Neural crest cell (in vitro differentiated cells): ENCODE measurements around the gene TMEM225B. TPM values are rescaled to one million over a fixed set of nuclear protein-coding genes. Genes with fewer than 3 reads are reported as not detected.
A peak's percentile ranks its signal among the peaks of the same experiment; 100 is the strongest.
"Not testable (repeated sequence)": the region's sequence is repeated elsewhere in the genome, so short reads cannot be mapped to it uniquely, and the experiment has no call there.

Experiments used
- DNase-seq: peaks from one replicate; pipeline ENCODE4 v3.0.0; 2021; ENCODE audit warnings: low read depth, mixed read lengths, low spot score
- H3K27ac Mint-ChIP-seq: one replicate; pipeline ENCODE4 v1.8.0; 2021; ENCODE audit warnings: mild to moderate bottlenecking, mixed read lengths; ENCODE audit not compliant: unreplicated experiment
- H3K27me3 Mint-ChIP-seq: 2 replicates; pipeline ENCODE4 v1.8.0; 2021; ENCODE audit warnings: low read depth, mild to moderate bottlenecking, mixed read lengths
- H3K36me3 Mint-ChIP-seq: 2 replicates; pipeline ENCODE4 v1.8.0; 2021; ENCODE audit warnings: low read depth, mild to moderate bottlenecking, mixed read lengths
- H3K4me1 Mint-ChIP-seq: 2 replicates; pipeline ENCODE4 v1.8.0; 2021; ENCODE audit warnings: mixed read lengths
- H3K4me3 Mint-ChIP-seq: one replicate; pipeline ENCODE4 v1.8.0; 2021; ENCODE audit warnings: mild to moderate bottlenecking, mixed read lengths
- H3K9me3 Mint-ChIP-seq: 2 replicates; pipeline ENCODE4 v1.8.0; 2021; ENCODE audit warnings: mixed read lengths
- CTCF ChIP-seq: fragments of 200-600 bp; sonication (generic); conservative IDR thresholded peaks from 2 replicates; pipeline ENCODE4 v1.5.0; 2021; ENCODE audit warnings: antibody characterized with exemption, mild to moderate bottlenecking
- long read RNA-seq: library from polyadenylated mRNA; unstranded; transcript quantifications from one replicate; pipeline ENCODE4 v2.0.0, GENCODE V29; 2020
- total RNA-seq: library from RNA; stranded (reverse); gene quantifications from 2 replicates; pipeline ENCODE4 v1.2.1, GENCODE V29; 2021

Gene TMEM225B
- total RNA-seq, result 0.91 and 1.8 TPM in 2 replicates
- long read RNA-seq, result 0 reads

GRCh38 chr7:99597762-99598501 is at the start of gene TMEM225B:
Gene TMEM225B (plus strand): TSS chr7:99598267. CDS start chr7:99604389, 6,122 bp downstream.
- no peaks in the 10 kb centered on the region for H3K36me3 Mint-ChIP-seq
- TF ChIP-seq CTCF, result no peak
- no peaks in the 10 kb centered on the region for H3K9me3 Mint-ChIP-seq
- no peak within 1 kb of the TSS for H3K4me3 Mint-ChIP-seq
- no peaks in the 10 kb centered on the region for H3K4me1 Mint-ChIP-seq
- H3K27ac Mint-ChIP-seq, result no peak within 1 kb of the TSS
- no peak for DNase-seq
- H3K27me3 Mint-ChIP-seq, result no peaks in the 10 kb centered on the region

GRCh38 chr7:99549545-99549944 is 48.5 kb upstream of the TMEM225B start:
- peaks cover 36% of the 10 kb centered on the region for H3K36me3 Mint-ChIP-seq
- H3K4me1 Mint-ChIP-seq, result peaks cover 22% of the 10 kb centered on the region
- H3K27me3 Mint-ChIP-seq, DNase-seq, H3K27ac Mint-ChIP-seq, H3K9me3 Mint-ChIP-seq: not testable (repeated sequence)
- peak overlapping the region; percentile 71 for H3K4me3 Mint-ChIP-seq

- H3K4me3 Mint-ChIP-seq, result peak overlapping the region; percentile 93
- no peak for DNase-seq
- H3K27me3 Mint-ChIP-seq, result no peaks in the 10 kb centered on the region
- peaks cover 22% of the 10 kb centered on the region for H3K4me1 Mint-ChIP-seq
- peak overlapping the region; percentile 93 for H3K27ac Mint-ChIP-seq
- H3K9me3 Mint-ChIP-seq, result peaks cover 4% of the 10 kb centered on the region
- TF ChIP-seq CTCF, result no peak
- peaks cover 33% of the 10 kb centered on the region for H3K36me3 Mint-ChIP-seq
These were observed 46.7 kb upstream of the TMEM225B start for GRCh38 chr7:99551334-99551733.

- Mint-ChIP-seq H3K27me3 (no peaks in the 10 kb centered on the region), H3K9me3 (peaks cover 3% of the 10 kb centered on the region), H3K4me3 (peak within 1 kb of the TSS; percentile 93), H3K27ac (peak within 1 kb of the TSS; percentile 93), H3K4me1 (peaks cover 22% of the 10 kb centered on the region), H3K36me3 (peaks cover 28% of the 10 kb centered on the region)
- no peak for TF ChIP-seq CTCF
- DNase-seq, result peak; percentile 72
These were observed 46.2 kb upstream of the TMEM225B start, which contains the start of gene FAM200A for GRCh38 chr7:99551767-99552463. Gene FAM200A (minus strand): TSS chr7:99552114. CDS start chr7:99548407, 3,707 bp downstream.

GRCh38 chr7:99553039-99553438 is 45.0 kb upstream of the TMEM225B start:
- Mint-ChIP-seq H3K9me3 (no peaks in the 10 kb centered on the region), H3K27me3 (no peaks in the 10 kb centered on the region), H3K36me3 (peaks cover 25% of the 10 kb centered on the region), H3K27ac (no peak overlapping the region), H3K4me1 (peaks cover 32% of the 10 kb centered on the region), H3K4me3 (peak overlapping the region; percentile 93)
- no peak for TF ChIP-seq CTCF
- DNase-seq, result no peak

GRCh38 chr7:99554939-99555338 is 43.1 kb upstream of the TMEM225B start:
- H3K4me3 Mint-ChIP-seq, result peak overlapping the region; percentile 61
- no peaks in the 10 kb centered on the region for H3K27me3 Mint-ChIP-seq
- no peak for TF ChIP-seq CTCF
- DNase-seq, result no peak
- H3K27ac Mint-ChIP-seq, result no peak overlapping the region
- peaks cover 19% of the 10 kb centered on the region for H3K36me3 Mint-ChIP-seq
- no peaks in the 10 kb centered on the region for H3K9me3 Mint-ChIP-seq
- H3K4me1 Mint-ChIP-seq, result peaks cover 35% of the 10 kb centered on the region
